C4-2B (cell line): ENCODE results near the gene RHOF.

Source experiments
- CTCF ChIP-seq: fragments of 450-650 bp; conservative IDR thresholded peaks from 2 replicates; pipeline ENCODE4 v1.5.1; 2017; ENCODE audit warnings: mild to moderate bottlenecking
- ZFX ChIP-seq: fragments of 450-650 bp; IDR thresholded peaks from 2 replicates; pipeline ENCODE4 v1.6.1; 2017

GRCh38 chr12:121793440-121793837, at the start of gene RHOF:
- no peak for TF ChIP-seq ZFX
- no peak for TF ChIP-seq CTCF
